Measurements from ENCODE around the gene SST.

Gene SST

GRCh38 chr3:187669675-187670504 is at the start of gene SST:
Gene SST, minus strand, starts transcription at chr3:187670394. Its CDS starts 103 bp downstream, at chr3:187670291.
- DNase-seq (ENCODE audit: low spot score) = peak; percentile 58

- no peak for DNase-seq (ENCODE audit: low spot score)
Observed at GRCh38 chr3:187719628-187720336, 49.6 kb upstream of the SST start.

GRCh38 chr3:187718802-187719201 is 48.6 kb upstream of the SST start:
- no peak for DNase-seq (ENCODE audit: low spot score)

GRCh38 chr3:187717572-187717971 is 47.4 kb upstream of the SST start:
- peak; percentile 63 for DNase-seq (ENCODE audit: low spot score)

- peak; percentile 84 for DNase-seq (ENCODE audit: low spot score)
Observed at GRCh38 chr3:187714404-187714979, 44.3 kb upstream of the SST start.

- DNase-seq (ENCODE audit: low spot score) = no peak
Observed at GRCh38 chr3:187713504-187713903, 43.3 kb upstream of the SST start.

GRCh38 chr3:187709155-187709554 is 39.0 kb upstream of the SST start:
- DNase-seq (ENCODE audit: low spot score) = no peak

- DNase-seq (ENCODE audit: low spot score) = no peak
Observed at GRCh38 chr3:187708696-187709095, 38.5 kb upstream of the SST start.

GRCh38 chr3:187706971-187707370 is 36.8 kb upstream of the SST start:
- no peak for DNase-seq (ENCODE audit: low spot score)

GRCh38 chr3:187705164-187705563 is 35.0 kb upstream of the SST start:
- peak; percentile 38 for DNase-seq (ENCODE audit: low spot score)

GRCh38 chr3:187702507-187703033 is 32.4 kb upstream of the SST start, which contains the start of gene RTP2:
Gene RTP2, minus strand, starts transcription at chr3:187702557. Its CDS starts 429 bp downstream, at chr3:187702128.
- no peak for DNase-seq (ENCODE audit: low spot score)

GRCh38 chr3:187700249-187700648 is 30.1 kb upstream of the SST start:
- no peak for DNase-seq (ENCODE audit: low spot score)

- no peak for DNase-seq (ENCODE audit: low spot score)
Observed at GRCh38 chr3:187698499-187699399, 28.6 kb upstream of the SST start.

GRCh38 chr3:187696021-187696420 is 25.8 kb upstream of the SST start:
- no peak for DNase-seq (ENCODE audit: low spot score)

- no peak for DNase-seq (ENCODE audit: low spot score)
Observed at GRCh38 chr3:187695449-187695848, 25.3 kb upstream of the SST start.

GRCh38 chr3:187694801-187695200 is 24.6 kb upstream of the SST start:
- DNase-seq (ENCODE audit: low spot score) = no peak

GRCh38 chr3:187693431-187693830 is 23.2 kb upstream of the SST start:
- DNase-seq (ENCODE audit: low spot score) = no peak

- DNase-seq (ENCODE audit: low spot score) = peak; percentile 44
Observed at GRCh38 chr3:187689984-187690383, 19.8 kb upstream of the SST start.

GRCh38 chr3:187686621-187687273 is 16.6 kb upstream of the SST start:
- DNase-seq (ENCODE audit: low spot score) = no peak

GRCh38 chr3:187685948-187686347 is 15.8 kb upstream of the SST start:
- DNase-seq (ENCODE audit: low spot score) = no peak

GRCh38 chr3:187684880-187685279 is 14.7 kb upstream of the SST start:
- no peak for DNase-seq (ENCODE audit: low spot score)

All from AG08395 (cell line).